Neutrophil (primary cell): Measurements from ENCODE around the gene CLTC.
A peak's percentile ranks its signal among the peaks of the same experiment; 100 is the strongest.

Source experiments
- H3K27ac ChIP-seq: fragments of 200-600 bp; sonication (generic); 2 replicates; pipeline ENCODE4 v1.5.1; 2016; ENCODE audit warnings: mild to moderate bottlenecking, moderate library complexity
- H3K27me3 ChIP-seq: fragments of 200-600 bp; sonication (generic); 2 replicates; pipeline ENCODE4 v1.6.0; 2016; ENCODE audit warnings: mild to moderate bottlenecking
- H3K36me3 ChIP-seq: fragments of 200-600 bp; sonication (generic); 2 replicates; pipeline ENCODE4 v1.5.1; 2017
- H3K4me1 ChIP-seq, 2 experiments: fragments of 200-600 bp in 1 of 2; sonication (generic) in 1 of 2; 1 replicate in 1 of 2; 2 replicates in 1 of 2; pipeline versions ENCODE4 v1.5.1 to v1.6.1; 2013 to 2016; ENCODE audit warnings: low read depth in 1 of 2, low read length in 1 of 2, mild to moderate bottlenecking in 1 of 2, moderate library complexity in 1 of 2; ENCODE audit not compliant: control insufficient read depth in 1 of 2, insufficient read depth in 1 of 2
- H3K4me3 ChIP-seq, 2 experiments: fragments of 200-600 bp in 1 of 2; sonication (generic) in 1 of 2; 1 replicate in 1 of 2; 2 replicates in 1 of 2; pipeline ENCODE4 v1.5.1; 2013 to 2016; ENCODE audit warnings: low read depth in 1 of 2, low read length in 1 of 2, mild to moderate bottlenecking in 1 of 2, moderate library complexity in 1 of 2
- H3K9me3 ChIP-seq: fragments of 200-600 bp; sonication (generic); 2 replicates; pipeline ENCODE4 v1.5.1; 2016
- CTCF ChIP-seq: fragments of 200-600 bp; sonication (generic); IDR thresholded peaks from 2 replicates; pipeline ENCODE4 v1.5.1; 2016; ENCODE audit warnings: antibody characterized with exemption

CLTC gene

GRCh38 chr17:59620064-59620359 lies 317 bp downstream of the CLTC start:
- Histone ChIP-seq H3K27ac (peak overlapping the region; percentile 93), H3K27me3 (no peaks in the 10 kb centered on the region), H3K36me3 (no peaks in the 10 kb centered on the region), H3K9me3 (no peaks in the 10 kb centered on the region), H3K4me1 (peaks cover 42 to 52% of the 10 kb centered on the region in 2 experiments), H3K4me3 (peak overlapping the region; percentile 86 to 94)
- no peak for TF ChIP-seq CTCF

- no peak for TF ChIP-seq CTCF
- Histone ChIP-seq H3K9me3 (no peaks in the 10 kb centered on the region), H3K27me3 (no peaks in the 10 kb centered on the region), H3K4me3 (peak overlapping the region; percentile 86 to 94), H3K27ac (peak overlapping the region; percentile 93), H3K36me3 (no peaks in the 10 kb centered on the region), H3K4me1 (peaks cover 42 to 52% of the 10 kb centered on the region in 2 experiments)
Observed at GRCh38 chr17:59620518-59621259, 994 bp downstream of the CLTC start.

GRCh38 chr17:59621771-59622170 lies 2.1 kb downstream of the CLTC start:
- Histone ChIP-seq H3K4me1 (peaks cover 47 to 52% of the 10 kb centered on the region in 2 experiments), H3K4me3 (peak overlapping the region in 1 of 2 experiments; percentile 94)

GRCh38 chr17:59623151-59623550 lies 3.5 kb downstream of the CLTC start:
- no peaks in the 10 kb centered on the region for H3K9me3 ChIP-seq
- no peak for TF ChIP-seq CTCF
- peak overlapping the region; percentile 93 for H3K27ac ChIP-seq
- no peaks in the 10 kb centered on the region for H3K36me3 ChIP-seq
- H3K4me3 ChIP-seq = no peak overlapping the region
- H3K27me3 ChIP-seq = no peaks in the 10 kb centered on the region
- H3K4me1 ChIP-seq = peaks cover 58 to 60% of the 10 kb centered on the region in 2 experiments

More at GRCh38 chr17:59621771-59622170, 2.1 kb downstream of the CLTC start:
- TF ChIP-seq CTCF = no peak
- Histone ChIP-seq H3K27me3 (no peaks in the 10 kb centered on the region), H3K9me3 (no peaks in the 10 kb centered on the region), H3K27ac (peak overlapping the region; percentile 93), H3K36me3 (no peaks in the 10 kb centered on the region)

- Histone ChIP-seq H3K4me3 (no peak overlapping the region), H3K4me1 (peaks cover 50 to 52% of the 10 kb centered on the region in 2 experiments), H3K9me3 (no peaks in the 10 kb centered on the region), H3K27me3 (no peaks in the 10 kb centered on the region), H3K27ac (peak overlapping the region; percentile 74), H3K36me3 (no peaks in the 10 kb centered on the region)
- no peak for TF ChIP-seq CTCF
Observed at GRCh38 chr17:59626756-59627155, 7.1 kb downstream of the CLTC start.
